ENCODE measurements around the gene NOL9. TPM values are rescaled to one million over a fixed set of nuclear protein-coding genes. Genes with fewer than 3 reads are reported as not detected.

Gene NOL9
- total and polyA plus RNA-seq, 2 donors (not counting 3 experiments of a cell fraction or from before 2014, with no cell fraction given) = 14.1 to 42.9 TPM

GRCh38 chr1:6596886-6597776 lies 42.8 kb upstream of the NOL9 start:
- CTCF ChIA-PET = interaction anchor here (1.4 kb wide), 1 partner anchor 50 kb away, joined by 5 read pairs; no protein-coding TSS in a partner anchor
- H3K36me3 ChIP-seq (ENCODE audit: control insufficient read depth in 2 of 2, extremely low read depth in 1 of 2, insufficient read depth in 2 of 2, low read length in 2 of 2) = peaks cover 6 to 45% of the 10 kb centered on the region in 2 experiments

More at GRCh38 chr1:6596886-6597776, 42.8 kb upstream of the NOL9 start:
- FAIRE-seq (no peak), DNase-seq (ENCODE audit: low read depth, low spot score) (no peak)
- peaks cover 6% of the 10 kb centered on the region for H3K4me1 ChIP-seq (ENCODE audit: control insufficient read depth, extremely low read depth, insufficient read depth, low read length)
- no peak overlapping the region for H3K27ac ChIP-seq (ENCODE audit: insufficient read depth, low read depth, low read length)
- H3K9me3 ChIP-seq (replicated peaks; ENCODE audit: control insufficient read depth, insufficient read depth, low read length) = no peaks in the 10 kb centered on the region
- no peak overlapping the region for H3K4me3 ChIP-seq (replicated peaks in 1 of 3; ENCODE audit: insufficient read depth in 1 of 3, low read depth in 1 of 3, low read length in 3 of 3)
- dilution Hi-C loops (cut with MboI; ENCODE audit: extremely low pct_ligation_motif_present, low sequenced_read_pairs) (no loop called here), intact Hi-C loops (cut with micrococcal nuclease) (no loop called here)
- peaks cover 55% of the 10 kb centered on the region for H3K79me2 ChIP-seq (ENCODE audit: control insufficient read depth, insufficient read depth, low read length)
- H4K20me1 ChIP-seq (replicated peaks; ENCODE audit: control insufficient read depth, extremely low read depth, insufficient read depth, low read length) = no peaks in the 10 kb centered on the region
- POLR2A ChIA-PET = no interaction called here
- H3K9ac ChIP-seq (replicated peaks; ENCODE audit: extremely low read depth, insufficient read depth, low read length) = no peak overlapping the region
- no peaks in the 10 kb centered on the region for H3K27me3 ChIP-seq (ENCODE audit: control insufficient read depth in 2 of 2, insufficient read depth in 2 of 2, low read length in 2 of 2)
- TF ChIP-seq JUN (IDR thresholded peaks at IDR 0.05; ENCODE audit: borderline replicate concordance, insufficient read depth, insufficient read length, low read depth) = no peak
- no peak for TF ChIP-seq MAX (IDR thresholded peaks at IDR 0.05; ENCODE audit: insufficient read depth, insufficient read length)
- no peak for TF ChIP-seq POLR2AphosphoS5 (IDR thresholded peaks at IDR 0.05; ENCODE audit: insufficient read depth, low read depth, low read length)
- no peak for TF ChIP-seq FOS (IDR thresholded peaks at IDR 0.05; ENCODE audit: borderline replicate concordance, insufficient read depth, low read length)
- no peak for TF ChIP-seq EZH2 (IDR thresholded peaks at IDR 0.05; ENCODE audit: borderline replicate concordance, low read depth, low read length, severe bottlenecking)
- no peak for TF ChIP-seq CTCF (IDR thresholded peaks at IDR 0.05; ENCODE audit: extremely low read depth in 1 of 2, insufficient read depth in 1 of 2, low read depth in 1 of 2, low read length in 2 of 2)
- TF ChIP-seq POLR2A (IDR thresholded peaks at IDR 0.05; ENCODE audit: low read depth, low read length) = no peak
- TF ChIP-seq GATA2 (IDR thresholded peaks at IDR 0.05; ENCODE audit: insufficient read depth, insufficient read length, low read depth, low read length) = no peak
- TF ChIP-seq MYC (IDR thresholded peaks at IDR 0.05; ENCODE audit: low read depth, low read length) = no peak
- BruUV-seq (replicated peaks) = no TSS peak
- H3K9me1 ChIP-seq (replicated peaks; ENCODE audit: control insufficient read depth, extremely low read depth, insufficient read depth, low read length) = no peaks in the 10 kb centered on the region
- H3K4me2 ChIP-seq (ENCODE audit: insufficient read depth, low read length) = no peak overlapping the region
- no peak overlapping the region for H2AFZ ChIP-seq (ENCODE audit: low read depth, low read length)

Data from endothelial cell of umbilical vein (primary cell).